HUES64 (cell line): Measurements from ENCODE around the gene ATG4D.
"Not testable (repeated sequence)": the region's sequence is repeated elsewhere in the genome, so short reads cannot be mapped to it uniquely, and the experiment has no call there.

Experiments used
- H3K27ac ChIP-seq: 2 replicates; pipeline ENCODE4 v1.7.0; 2013; ENCODE audit warnings: low read depth, low read length, inconsistent platforms
- H3K27me3 ChIP-seq: 2 replicates; pipeline ENCODE4 v1.6.1; 2013; ENCODE audit warnings: mild to moderate bottlenecking, low read length; ENCODE audit not compliant: insufficient read depth
- H3K36me3 ChIP-seq: 2 replicates; pipeline ENCODE4 v1.6.1; 2013; ENCODE audit warnings: mild to moderate bottlenecking, low read length; ENCODE audit not compliant: insufficient read depth
- H3K4me1 ChIP-seq: 2 replicates; pipeline ENCODE4 v1.6.1; 2013; ENCODE audit warnings: mild to moderate bottlenecking, low read length, moderate library complexity; ENCODE audit not compliant: insufficient read depth
- H3K4me3 ChIP-seq: 2 replicates; pipeline ENCODE4 v1.5.1; 2013; ENCODE audit warnings: mild to moderate bottlenecking, low read length, moderate library complexity
- H3K9ac ChIP-seq: 2 replicates; pipeline ENCODE4 v1.6.1; 2013; ENCODE audit warnings: mild to moderate bottlenecking, low read depth, low read length
- H3K9me3 ChIP-seq: 2 replicates; pipeline ENCODE4 v1.6.1; 2013; ENCODE audit warnings: low read depth, low read length; ENCODE audit not compliant: insufficient read depth
- WGBS: fragments of 150-250, 120-280 bp; methylation state at CpG from one replicate; pipeline ENCODE4 v1.1.7; 2013; ENCODE audit warnings: missing lambda C conversion rate; 5-methylcytosine and 5-hydroxymethylcytosine counted together

Gene ATG4D

DNA sequence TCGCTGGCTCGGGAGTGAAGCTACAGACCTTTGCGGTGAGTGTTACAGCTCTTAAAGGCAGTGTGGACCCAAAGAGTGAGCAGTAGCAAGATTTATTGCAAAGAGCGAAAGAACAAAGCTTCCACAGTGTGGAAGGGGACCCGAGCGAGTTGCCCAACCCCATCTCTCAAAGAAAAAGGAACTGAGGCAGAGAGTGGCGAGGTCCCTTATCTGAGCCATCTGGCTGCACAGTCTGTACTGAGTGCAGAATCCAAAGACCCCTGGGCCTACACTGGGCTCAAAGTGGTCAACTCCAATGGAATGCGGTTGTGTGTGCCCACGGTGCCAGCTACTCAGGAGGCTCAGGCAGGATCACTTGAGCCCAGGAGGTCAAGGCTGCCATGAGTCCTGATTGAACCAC is 4.7 kb upstream of the ATG4D start:
- H3K4me3 ChIP-seq, H3K4me1 ChIP-seq, H3K27ac ChIP-seq, H3K9ac ChIP-seq, H3K27me3 ChIP-seq, H3K9me3 ChIP-seq, H3K36me3 ChIP-seq: not testable (repeated sequence)
- WGBS = 88% methylated on average over 9 of the region's 9 CpGs

DNA sequence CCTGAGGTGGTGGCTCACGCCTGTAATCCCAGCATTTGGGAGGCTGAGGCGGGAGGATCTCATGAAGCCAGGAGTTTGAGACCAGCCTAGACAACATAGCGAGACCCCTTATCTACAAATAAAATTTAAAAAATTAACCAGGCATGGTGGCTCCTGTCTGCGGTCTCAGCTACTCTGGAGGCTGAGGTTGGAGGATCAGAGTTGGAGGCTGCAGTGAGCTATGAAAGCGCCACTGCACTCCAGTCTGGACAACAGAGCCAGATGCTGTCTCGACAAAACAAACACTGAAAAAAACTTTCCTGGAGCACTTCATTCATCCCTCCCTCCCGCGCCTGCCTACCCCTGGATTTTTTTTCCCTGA is 665 bp upstream of the ATG4D start:
- no peaks in the 10 kb centered on the region for H3K4me1 ChIP-seq
- H3K27me3 ChIP-seq = no peaks in the 10 kb centered on the region
- no peak overlapping the region for H3K9ac ChIP-seq
- WGBS = 80% methylated on average over 8 of the region's 8 CpGs
- H3K4me3 ChIP-seq = peak overlapping the region; percentile 96
- H3K27ac ChIP-seq = no peak overlapping the region
- H3K36me3 ChIP-seq = peaks cover 13% of the 10 kb centered on the region
- no peaks in the 10 kb centered on the region for H3K9me3 ChIP-seq

DNA sequence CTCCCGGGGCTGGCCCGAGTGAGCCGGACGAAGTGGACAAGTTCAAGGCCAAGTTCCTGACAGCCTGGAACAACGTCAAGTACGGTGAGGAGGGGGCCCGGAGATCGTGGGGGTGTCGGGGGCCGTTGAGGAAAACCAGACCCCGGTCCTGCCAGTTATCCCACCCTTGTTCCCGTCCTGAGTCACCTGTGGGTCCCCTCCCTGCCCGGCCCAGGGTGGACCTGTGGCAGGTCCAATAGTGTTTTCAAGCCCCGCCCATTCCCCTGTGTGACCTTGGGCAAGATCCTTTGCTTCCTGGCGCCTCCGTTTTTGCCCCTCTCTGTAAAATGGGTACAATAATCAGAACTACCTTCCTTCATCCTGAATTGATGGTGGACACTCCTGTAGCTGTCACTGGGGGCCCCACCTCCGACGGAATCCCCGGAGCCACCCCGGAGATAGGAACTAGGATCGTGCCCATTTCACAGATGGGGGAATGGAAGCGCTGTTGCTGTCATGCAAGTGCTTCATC is 593 bp downstream of the ATG4D start:
- WGBS = 26% methylated on average over 22 of the region's 22 CpGs
- Histone ChIP-seq H3K9me3 (no peaks in the 10 kb centered on the region), H3K27ac (peak overlapping the region; percentile 55; the same call in 1 of the 2 replicates), H3K36me3 (peaks cover 24% of the 10 kb centered on the region), H3K9ac (peak overlapping the region; percentile 89), H3K4me1 (no peaks in the 10 kb centered on the region), H3K4me3 (peak overlapping the region; percentile 96), H3K27me3 (no peaks in the 10 kb centered on the region)

- Histone ChIP-seq H3K9ac (no peak overlapping the region), H3K27me3 (no peaks in the 10 kb centered on the region), H3K9me3 (no peaks in the 10 kb centered on the region), H3K36me3 (peaks cover 28% of the 10 kb centered on the region), H3K4me3 (peak overlapping the region; percentile 96), H3K27ac (no peak overlapping the region), H3K4me1 (no peaks in the 10 kb centered on the region)
- WGBS = 85% methylated on average over 23 of the region's 23 CpGs
Measured at GRCh38 chr19:10544753-10545251, 1.1 kb downstream of the ATG4D start.

GRCh38 chr19:10546817-10547216 is 3.1 kb downstream of the ATG4D start:
- no peaks in the 10 kb centered on the region for H3K9me3 ChIP-seq
- peaks cover 35% of the 10 kb centered on the region for H3K36me3 ChIP-seq
- H3K4me1 ChIP-seq = no peaks in the 10 kb centered on the region
- no peak overlapping the region for H3K27ac ChIP-seq
- H3K27me3 ChIP-seq = no peaks in the 10 kb centered on the region
- no peak overlapping the region for H3K4me3 ChIP-seq
- WGBS = 96% methylated on average over 17 of the region's 17 CpGs
- no peak overlapping the region for H3K9ac ChIP-seq

- no peak overlapping the region for H3K4me3 ChIP-seq
- no peaks in the 10 kb centered on the region for H3K4me1 ChIP-seq
Measured at GRCh38 chr19:10548746-10549276, 5.1 kb downstream of the ATG4D start.

DNA sequence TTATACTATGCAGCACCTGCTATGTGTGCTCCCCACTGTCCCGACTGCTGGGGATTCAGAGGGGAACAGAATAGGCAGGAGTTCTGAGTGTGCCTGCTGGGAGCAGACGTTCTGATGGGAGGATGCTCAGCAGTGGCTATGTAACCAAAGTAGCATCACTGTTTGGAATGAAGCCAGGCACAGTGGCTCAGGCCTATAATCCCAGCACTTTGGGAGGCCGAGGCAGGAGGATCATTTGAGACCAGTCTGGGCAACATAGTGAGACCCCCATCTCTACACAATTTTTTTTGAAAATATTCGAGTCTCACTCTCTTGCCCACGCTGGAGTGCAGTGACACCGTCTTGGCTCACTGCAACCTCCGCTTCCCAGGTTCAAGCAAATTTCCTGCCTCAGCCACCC is 6.0 kb downstream of the ATG4D start:
- H3K36me3 ChIP-seq = peaks cover 64% of the 10 kb centered on the region

More at GRCh38 chr19:10548746-10549276, 5.1 kb downstream of the ATG4D start:
- Histone ChIP-seq H3K27ac (no peak overlapping the region), H3K27me3 (no peaks in the 10 kb centered on the region), H3K9ac (no peak overlapping the region), H3K9me3 (no peaks in the 10 kb centered on the region), H3K36me3 (peaks cover 55% of the 10 kb centered on the region)
- 93% methylated on average over 18 of the region's 18 CpGs for WGBS

DNA sequence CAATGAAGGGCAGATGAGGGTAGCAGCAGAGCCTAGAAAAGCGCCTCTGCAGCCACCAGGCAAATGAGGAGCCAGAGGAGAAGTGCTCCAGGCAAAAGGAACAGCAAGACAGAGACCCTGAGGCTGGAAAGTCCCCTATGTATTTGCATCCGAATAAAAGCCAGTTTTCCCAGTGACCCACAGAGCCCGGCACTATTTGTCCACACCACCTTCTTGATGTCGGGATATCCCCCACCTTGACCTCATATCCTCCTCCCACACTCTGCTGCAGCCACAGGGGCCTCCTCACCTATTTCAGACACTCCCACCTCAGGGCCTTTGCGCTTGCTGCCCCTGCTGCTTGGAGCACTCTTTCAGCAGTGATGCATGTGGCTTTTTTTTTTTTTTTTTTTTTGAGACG is 6.6 kb downstream of the ATG4D start:
- no peak overlapping the region for H3K27ac ChIP-seq
- no peaks in the 10 kb centered on the region for H3K27me3 ChIP-seq
- H3K9ac ChIP-seq = no peak overlapping the region
- H3K4me3 ChIP-seq = no peak overlapping the region
- no peaks in the 10 kb centered on the region for H3K4me1 ChIP-seq
- WGBS = 91% methylated on average over 6 of the region's 6 CpGs
- peaks cover 70% of the 10 kb centered on the region for H3K36me3 ChIP-seq
- H3K9me3 ChIP-seq = no peaks in the 10 kb centered on the region

More for the DNA sequence above, 6.0 kb downstream of the ATG4D start:
- Histone ChIP-seq H3K27me3 (no peaks in the 10 kb centered on the region), H3K9ac (no peak overlapping the region), H3K9me3 (no peaks in the 10 kb centered on the region), H3K4me3 (no peak overlapping the region), H3K4me1 (no peaks in the 10 kb centered on the region), H3K27ac (no peak overlapping the region)
- 96% methylated on average over 7 of the region's 7 CpGs for WGBS

DNA sequence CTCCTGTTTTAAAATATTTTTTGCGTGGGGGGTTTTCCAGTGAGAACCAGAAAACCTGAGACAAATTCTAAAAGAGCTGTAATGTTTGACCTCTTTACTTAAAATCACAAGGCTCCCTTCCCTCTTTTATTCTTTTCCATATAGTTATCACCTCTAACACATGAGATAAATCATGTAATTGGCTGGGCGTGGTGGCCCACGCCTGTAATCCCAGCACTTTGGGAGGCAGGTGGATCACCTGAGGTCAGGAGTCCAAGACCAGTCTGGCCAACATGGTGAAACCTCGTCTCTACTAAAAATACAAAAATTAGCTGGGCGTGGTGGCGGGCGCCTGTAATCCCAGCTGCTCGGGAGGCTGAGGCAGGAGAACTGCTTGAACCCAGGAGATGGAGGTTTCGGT is 7.3 kb downstream of the ATG4D start:
- WGBS = 94% methylated on average over 9 of the region's 9 CpGs
- not testable (repeated sequence) for H3K27me3 ChIP-seq, H3K9ac ChIP-seq, H3K27ac ChIP-seq, H3K4me1 ChIP-seq, H3K4me3 ChIP-seq, H3K9me3 ChIP-seq
- peaks cover 73% of the 10 kb centered on the region for H3K36me3 ChIP-seq

- H3K9me3 ChIP-seq = no peaks in the 10 kb centered on the region
- H3K4me3 ChIP-seq = no peak overlapping the region
- no peaks in the 10 kb centered on the region for H3K27me3 ChIP-seq
- H3K9ac ChIP-seq = no peak overlapping the region
- no peaks in the 10 kb centered on the region for H3K4me1 ChIP-seq
- H3K36me3 ChIP-seq = peaks cover 78% of the 10 kb centered on the region
- no peak overlapping the region for H3K27ac ChIP-seq
- 86% methylated on average over 11 of the region's 12 CpGs for WGBS
Measured at GRCh38 chr19:10551698-10552301, 8.1 kb downstream of the ATG4D start.

DNA sequence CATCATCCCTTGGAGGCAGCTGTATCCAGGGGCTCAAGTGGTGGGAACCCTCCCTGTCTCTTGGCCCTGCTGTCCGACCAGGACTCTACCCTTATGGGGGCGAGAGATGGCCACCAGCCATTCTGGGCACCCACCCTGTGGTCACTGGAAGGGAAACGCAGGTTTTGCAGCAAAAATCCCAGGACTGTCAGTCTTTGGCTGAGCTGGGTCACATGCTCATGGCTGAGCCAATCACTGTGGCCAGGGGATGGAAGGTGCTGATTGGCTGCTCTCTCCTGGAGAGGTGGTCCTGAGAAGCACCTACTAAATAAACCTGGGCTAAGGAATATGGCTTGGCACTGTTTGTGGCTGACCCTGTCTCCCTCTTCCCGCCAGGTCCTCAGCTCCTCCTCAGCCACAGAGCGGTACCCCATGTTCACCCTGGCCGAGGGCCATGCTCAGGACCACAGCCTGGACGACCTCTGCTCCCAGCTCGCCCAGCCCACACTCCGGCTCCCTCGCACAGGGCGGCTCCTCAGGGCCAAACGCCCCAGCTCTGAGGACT is 8.9 kb downstream of the ATG4D start:
- peaks cover 79% of the 10 kb centered on the region for H3K36me3 ChIP-seq

More for the DNA sequence above, 8.9 kb downstream of the ATG4D start:
- H3K27ac ChIP-seq = no peak overlapping the region
- WGBS = 90% methylated on average over 12 of the region's 12 CpGs
- H3K27me3 ChIP-seq = no peaks in the 10 kb centered on the region
- no peak overlapping the region for H3K4me3 ChIP-seq
- H3K9me3 ChIP-seq = no peaks in the 10 kb centered on the region
- H3K9ac ChIP-seq = no peak overlapping the region
- H3K4me1 ChIP-seq = no peaks in the 10 kb centered on the region
